ELR (cell line): Measurements from ENCODE around the gene ACY1.

ENCODE experiments used
- DNase-seq: peaks from one replicate; pipeline ENCODE4 v3.0.0-alpha.2; 2015; ENCODE audit warnings: low read depth

Gene ACY1

DNA sequence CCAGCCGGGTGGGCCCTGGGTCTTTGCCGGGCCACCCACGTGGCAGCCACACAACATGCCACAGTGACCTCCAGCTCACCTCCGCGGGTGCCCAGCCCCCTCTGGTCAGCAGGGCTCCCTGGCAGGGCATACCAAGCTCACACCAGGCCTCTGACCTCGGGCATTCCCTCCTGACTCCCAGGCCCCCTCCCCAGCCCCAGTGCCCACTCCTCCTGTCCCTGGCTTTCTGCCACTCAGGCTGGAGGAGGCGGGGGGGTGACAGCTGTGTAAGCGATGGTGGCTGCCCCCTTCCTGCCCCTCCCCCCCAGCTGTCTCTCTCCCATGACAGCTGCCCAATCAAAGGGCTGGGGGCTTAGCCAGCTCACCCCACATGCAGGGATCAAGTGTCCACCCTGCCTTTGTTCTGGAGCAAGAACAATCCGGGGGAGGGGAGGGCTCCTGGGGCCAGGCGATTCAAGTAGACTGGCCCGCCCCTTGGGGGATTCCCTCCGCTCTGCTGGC is 19.3 kb upstream of the ACY1 start:
- no peak for DNase-seq

DNA sequence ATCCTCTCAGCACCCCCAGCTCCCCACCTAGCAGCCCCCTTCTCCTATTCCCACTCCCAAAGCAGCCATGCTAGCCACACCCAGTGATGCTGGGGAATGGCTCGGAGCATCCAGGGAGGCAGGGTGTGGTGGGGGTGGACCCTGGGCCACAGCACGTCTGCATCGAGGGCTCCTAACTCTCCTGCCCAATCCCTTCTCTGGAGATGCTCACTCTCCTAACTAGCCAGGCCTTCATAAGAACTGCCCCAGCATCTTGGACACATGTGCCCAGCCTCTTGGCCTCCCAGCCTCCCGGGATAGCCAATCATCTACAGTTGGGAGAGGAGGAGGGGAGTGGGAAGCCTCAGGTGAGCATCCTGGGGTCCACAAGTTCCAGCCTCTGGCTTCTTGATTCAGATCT is 18.8 kb upstream of the ACY1 start:
- DNase-seq = no peak

DNA sequence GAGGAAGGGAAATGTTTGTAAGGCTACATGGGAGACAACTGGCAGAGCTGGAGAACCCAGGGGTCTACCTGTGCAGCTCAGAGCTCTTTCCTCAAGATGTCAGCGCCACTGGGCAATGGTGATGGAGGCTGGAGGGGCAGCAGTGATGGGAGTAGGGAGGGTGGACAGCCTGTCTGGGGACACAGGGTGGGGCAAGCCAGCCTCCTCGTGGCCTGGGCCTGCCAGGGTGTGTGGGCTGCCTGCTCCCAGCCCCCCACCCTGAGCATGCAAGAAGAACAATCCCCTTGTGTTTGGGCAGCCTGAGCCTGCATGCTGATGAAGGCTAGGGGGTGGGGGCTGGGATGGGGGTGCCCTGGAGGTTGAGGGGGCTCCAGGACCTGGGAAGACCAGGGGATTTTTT is 17.3 kb upstream of the ACY1 start:
- no peak for DNase-seq

DNA sequence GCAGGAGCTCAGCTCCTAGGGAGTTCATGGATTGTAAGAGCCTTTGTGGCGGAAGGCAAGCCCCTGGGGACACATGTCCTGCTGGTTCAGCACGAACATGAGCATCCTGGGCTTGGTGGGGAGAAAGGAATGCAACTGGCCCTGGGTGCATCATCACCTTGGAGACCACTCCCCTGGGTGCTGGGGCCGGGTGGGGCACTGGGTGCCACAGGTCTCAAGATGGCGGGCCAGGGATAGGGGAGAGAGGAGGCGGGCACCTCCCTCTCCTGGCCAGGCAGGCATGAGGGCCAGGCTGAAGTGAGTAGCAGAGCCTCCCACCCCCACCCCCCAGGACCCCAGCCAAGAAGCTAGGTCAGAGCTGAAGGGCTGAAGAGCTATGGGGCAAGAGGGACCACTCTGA is 16.8 kb upstream of the ACY1 start:
- DNase-seq = no peak

DNA sequence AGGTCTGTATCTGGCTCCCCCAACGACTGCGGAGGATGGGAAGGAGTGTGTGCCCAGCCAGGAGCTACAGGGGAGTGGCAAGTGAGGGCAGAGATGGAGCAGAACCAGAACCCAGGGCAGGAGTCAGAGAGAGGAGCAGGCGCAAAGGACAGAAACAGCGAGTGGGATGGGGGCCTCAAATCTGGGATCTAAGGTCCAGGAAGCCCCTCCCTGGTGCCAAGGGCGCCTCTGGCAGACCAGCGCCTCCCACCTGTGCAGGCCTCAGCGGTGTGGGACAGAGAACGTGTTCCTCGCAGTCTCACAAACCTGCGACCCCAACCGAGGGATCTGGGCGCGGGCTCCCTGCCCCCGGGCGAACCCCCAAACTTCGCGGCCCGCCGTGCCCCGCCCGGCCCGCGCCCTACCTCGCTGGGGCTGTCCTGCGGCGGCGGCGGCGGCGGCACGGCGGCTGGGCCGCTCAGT is 16.4 kb upstream of the ACY1 start:
- DNase-seq = no peak

DNA sequence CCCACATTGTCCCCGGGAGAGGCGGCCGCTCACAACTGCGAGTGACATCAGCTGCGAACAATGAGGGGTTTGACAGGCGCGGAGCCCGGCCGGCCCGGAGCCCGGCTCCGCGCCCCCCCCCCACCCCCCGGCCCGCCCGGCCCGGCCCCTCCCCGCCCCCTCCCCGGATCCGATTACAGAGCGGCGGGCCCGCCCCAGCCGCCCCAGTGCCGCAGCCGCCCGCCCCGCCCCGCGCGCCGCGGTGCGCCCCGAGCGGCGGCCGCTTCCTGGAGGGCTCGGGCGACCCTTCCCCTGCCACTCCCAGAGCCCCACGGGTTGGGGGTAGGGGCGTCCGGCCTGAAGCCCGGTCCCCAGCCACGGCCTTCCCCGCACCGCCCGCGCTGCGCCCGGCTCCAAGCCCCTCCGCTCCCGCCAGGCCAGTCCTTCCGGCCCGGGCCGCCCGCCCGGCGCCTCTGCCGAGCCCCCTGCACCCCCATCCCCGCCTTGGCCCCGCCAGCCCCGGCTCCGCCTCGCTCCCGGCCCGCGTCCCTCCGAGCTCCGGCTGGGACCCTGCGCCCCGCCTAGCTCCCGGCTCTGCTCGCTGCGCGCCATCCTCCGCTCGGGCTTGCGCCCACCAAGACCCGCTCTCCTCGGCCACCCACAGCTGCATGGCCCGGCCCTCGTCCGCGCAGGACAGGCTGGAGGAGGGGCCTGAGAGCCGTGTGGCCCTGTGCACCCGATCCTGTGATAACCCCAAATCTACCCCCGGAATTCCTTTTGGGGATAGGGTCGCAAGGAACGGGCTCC is 15.8 kb upstream of the ACY1 start, which contains the start of gene PCBP4:
Gene PCBP4, minus strand, starts transcription at position 71 of the 786 bp plus-strand sequence. CDS start 6,214 bp downstream, outside the sequence.
- DNase-seq = peak; percentile 51

DNA sequence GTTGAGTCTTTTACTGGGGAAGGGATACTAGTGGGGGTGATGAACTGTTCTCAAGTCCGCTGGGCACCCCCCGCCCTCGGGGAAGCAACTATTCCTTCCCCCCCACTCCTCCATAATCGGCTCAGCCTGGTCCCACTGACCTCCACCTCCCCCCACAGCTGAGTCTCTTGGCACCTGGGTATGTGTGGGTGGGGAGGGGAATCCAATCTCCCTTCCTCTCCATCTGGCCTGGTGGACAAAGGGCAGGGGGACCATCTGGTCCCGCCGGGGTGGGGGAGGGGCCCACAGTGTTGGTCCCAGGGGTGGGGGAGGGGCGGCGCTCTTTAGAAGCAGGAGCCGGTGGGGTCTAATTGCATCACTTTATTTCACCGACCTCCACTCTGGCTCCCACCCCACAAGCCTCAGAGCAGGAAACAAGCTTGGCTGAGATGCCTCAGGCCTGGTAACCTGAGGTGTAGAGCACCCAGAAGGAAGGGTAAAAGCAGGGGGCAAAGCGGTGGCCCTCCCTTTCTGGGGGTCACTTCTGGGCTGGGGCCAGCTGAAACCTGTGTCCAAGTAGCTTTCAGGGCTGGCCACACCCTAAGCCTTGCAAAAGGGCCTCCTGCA is 15.1 kb upstream of the ACY1 start:
- no peak for DNase-seq

GRCh38 chr3:51968883-51969678 is 14.3 kb upstream of the ACY1 start:
- DNase-seq = no peak

GRCh38 chr3:51969841-51970240 is 13.5 kb upstream of the ACY1 start:
- no peak for DNase-seq

DNA sequence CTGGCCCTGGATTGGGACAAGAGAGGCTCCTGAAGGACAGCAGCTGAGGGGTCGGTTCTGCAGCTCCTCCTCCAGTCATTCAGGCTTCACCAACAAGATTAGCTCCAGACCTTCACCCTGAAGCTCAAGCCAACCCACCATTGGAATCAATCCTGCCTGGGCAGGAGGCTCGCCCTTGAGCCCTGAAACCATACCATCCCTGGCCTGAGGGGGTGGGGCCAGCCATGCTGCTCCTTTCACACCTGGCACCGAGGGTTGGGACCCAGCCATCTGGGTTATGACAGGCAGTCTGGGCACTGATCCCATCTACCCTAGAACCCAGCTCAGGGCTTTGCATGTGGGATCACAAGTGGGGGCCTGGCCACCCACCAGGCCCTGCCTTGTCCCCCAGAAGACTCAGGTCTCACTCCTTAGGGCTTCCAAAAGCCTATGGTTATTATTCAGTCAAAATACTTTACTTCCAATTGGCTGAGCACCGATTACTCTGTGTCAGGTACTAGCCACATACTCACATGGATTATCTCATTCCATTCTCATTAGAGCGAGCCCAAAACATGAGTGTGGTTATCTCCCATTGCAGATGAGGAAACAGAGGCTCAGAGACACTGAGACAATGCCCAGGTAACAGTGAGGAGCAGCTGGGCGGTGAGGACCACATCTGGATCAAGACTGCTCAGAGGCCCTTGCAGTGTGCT is 12.6 kb upstream of the ACY1 start:
- DNase-seq = no peak

- DNase-seq = no peak
Observed at GRCh38 chr3:51971350-51971749, 12.0 kb upstream of the ACY1 start.

DNA sequence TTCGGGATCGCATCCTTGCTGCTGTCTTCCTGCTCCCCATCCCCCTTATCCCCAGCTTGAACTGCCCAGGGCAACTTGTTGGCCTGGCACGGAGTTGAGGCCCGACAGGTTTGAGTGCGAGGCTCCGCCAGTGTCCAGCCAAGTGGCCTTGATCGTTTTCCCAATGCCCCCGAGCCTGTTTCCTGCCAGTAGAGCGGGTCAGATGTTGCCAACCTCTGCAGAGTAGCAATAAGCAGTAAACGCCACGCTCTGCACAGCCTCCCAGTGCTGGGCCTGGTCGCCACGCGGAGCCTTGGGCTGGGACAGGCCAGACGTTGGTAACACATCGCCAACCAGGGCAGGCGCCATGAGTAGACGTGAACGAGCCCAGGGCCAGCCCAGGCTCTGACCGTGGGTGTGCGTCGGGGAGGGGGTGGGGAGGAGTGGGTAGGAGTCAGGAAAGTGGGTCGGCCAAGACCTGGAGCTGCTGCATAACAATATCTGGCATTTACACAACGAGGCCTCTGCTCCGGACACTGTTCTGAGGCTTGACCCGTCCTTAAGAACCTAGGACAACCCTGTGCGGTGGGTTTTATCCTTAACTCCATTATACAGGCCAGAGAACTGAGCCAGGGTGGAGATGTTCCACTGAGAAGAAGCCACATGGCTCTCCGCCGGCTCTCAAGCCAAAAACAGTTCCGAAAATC is 8.9 kb upstream of the ACY1 start:
- no peak for DNase-seq

DNA sequence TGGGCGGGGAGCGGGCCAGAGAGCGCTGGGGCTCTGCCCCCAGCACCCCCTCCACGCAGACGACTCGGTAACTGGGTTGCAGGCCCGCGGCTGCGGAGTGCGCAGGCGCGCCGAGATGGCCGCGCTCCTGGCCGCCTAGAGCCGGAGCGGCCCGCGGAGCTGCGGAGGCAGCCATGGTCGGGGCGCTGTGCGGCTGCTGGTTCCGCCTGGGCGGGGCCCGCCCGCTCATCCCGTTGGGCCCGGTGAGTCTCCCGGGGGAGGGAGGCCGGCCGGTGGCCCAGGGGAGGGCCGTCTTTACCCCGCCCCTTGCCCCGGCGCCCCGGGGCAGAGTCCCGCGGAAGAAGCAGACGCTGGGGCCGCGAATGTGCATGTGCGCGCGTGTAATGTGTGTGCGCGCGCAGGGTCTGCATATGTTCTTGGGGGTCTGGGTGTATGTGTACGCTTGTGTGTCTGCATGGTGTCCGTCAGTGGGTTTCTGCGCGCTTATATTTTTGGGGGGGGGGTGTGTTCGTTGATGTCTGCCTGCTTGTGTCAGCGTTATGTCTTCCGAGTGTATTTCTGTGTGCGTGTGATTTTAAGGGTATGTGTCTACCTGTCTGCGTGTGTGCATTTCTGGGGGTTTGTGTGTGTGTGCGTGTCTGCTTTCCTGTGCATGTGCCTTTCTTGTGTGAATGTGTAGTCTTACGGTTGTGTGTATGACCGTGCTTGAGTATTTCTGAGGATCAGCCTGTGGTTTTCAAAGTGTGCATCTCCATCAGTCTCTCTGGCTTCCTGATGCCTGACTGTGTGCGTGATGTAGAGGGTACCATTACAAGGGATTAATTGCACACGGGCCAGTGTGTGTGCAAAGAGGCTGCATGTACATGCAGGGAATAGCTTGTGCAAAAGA is 8.1 kb upstream of the ACY1 start, which contains the start of gene ABHD14A:
Gene ABHD14A, plus strand, starts transcription at position 102 of the 889 bp plus-strand sequence. Its CDS starts 72 bp downstream, at position 174.
- DNase-seq = peak; percentile 72

GRCh38 chr3:51975852-51976549 is 7.3 kb upstream of the ACY1 start:
- DNase-seq = peak; percentile 67

- no peak for DNase-seq
Observed at GRCh38 chr3:51977446-51978142, 5.7 kb upstream of the ACY1 start.

DNA sequence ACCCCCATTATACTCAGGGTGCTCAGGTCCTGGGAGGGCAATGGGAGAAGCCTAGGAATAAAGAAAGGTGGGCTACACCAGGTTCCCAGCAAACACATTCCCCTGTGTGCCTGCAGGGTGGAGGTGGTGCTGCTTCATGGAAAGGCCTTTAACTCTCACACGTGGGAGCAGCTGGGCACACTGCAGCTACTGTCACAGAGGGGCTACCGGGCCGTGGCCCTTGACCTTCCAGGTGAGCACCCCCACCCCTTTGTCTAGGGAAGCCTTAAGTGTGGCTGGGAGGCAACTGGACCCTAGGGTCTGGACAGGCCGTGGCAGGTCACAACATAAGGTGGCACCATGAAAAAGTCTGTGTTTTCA is 5.2 kb upstream of the ACY1 start:
- DNase-seq = no peak

- DNase-seq = no peak
Observed at GRCh38 chr3:51980253-51980652, 3.1 kb upstream of the ACY1 start.

- DNase-seq = peak; percentile 65
Observed at GRCh38 chr3:51982352-51982837, 940 bp upstream of the ACY1 start.
